CD8-positive, alpha-beta memory T cell (primary cell): ENCODE results near the gene MRPL42. TPM values are rescaled to one million over a fixed set of nuclear protein-coding genes. Genes with fewer than 3 reads are reported as not detected.
A peak's percentile ranks its signal among the peaks of the same experiment; 100 is the strongest.
"Not testable (repeated sequence)": the region's sequence is repeated elsewhere in the genome, so short reads cannot be mapped to it uniquely, and the experiment has no call there.

Experiments used
- CTCF ChIA-PET: fragments of 350-600 bp; sonication (Branson Sonifier 250); formaldehyde crosslinking; loops from one replicate; lab custom pipeline; 2021; ENCODE audit warnings: antibody characterized with exemption; lab: Charles Lee
- POLR2A ChIA-PET: fragments of 350-600 bp; sonication (Branson Sonifier 250); formaldehyde crosslinking; loops from one replicate; lab custom pipeline; 2021; ENCODE audit warnings: antibody characterized with exemption; lab: Charles Lee
- DNase-seq, 5 donors: peaks; one replicate each; pipeline versions ENCODE4 v3.0.0 to v3.0.0-alpha.2; 2020 to 2022; ENCODE audit warnings: mixed read lengths in 1 of 5
- H3K27ac ChIP-seq: one replicate; pipeline ENCODE4 v1.7.0; 2013; ENCODE audit warnings: low read depth, mild to moderate bottlenecking, low read length, moderate library complexity
- H3K27me3 ChIP-seq: 2 replicates; pipeline ENCODE4 v1.7.0; 2013; ENCODE audit warnings: low read length, mild to moderate bottlenecking; ENCODE audit not compliant: insufficient read depth, poor library complexity, severe bottlenecking
- H3K36me3 ChIP-seq: 2 replicates; pipeline ENCODE4 v1.7.0; 2013; ENCODE audit warnings: mild to moderate bottlenecking, low read length, moderate library complexity; ENCODE audit not compliant: insufficient read depth
- H3K4me1 ChIP-seq: 2 replicates; pipeline ENCODE4 v1.7.0; 2013; ENCODE audit warnings: mild to moderate bottlenecking, low read length, moderate library complexity; ENCODE audit not compliant: insufficient read depth
- H3K4me3 ChIP-seq: 2 replicates; pipeline ENCODE4 v1.7.0; 2013; ENCODE audit warnings: mild to moderate bottlenecking, low read length
- H3K9me3 ChIP-seq: 2 replicates; pipeline ENCODE4 v1.7.0; 2013; ENCODE audit warnings: mild to moderate bottlenecking, low read length
- H3K27ac Mint-ChIP-seq, 8 donors: one replicate each; pipeline ENCODE4 v1.8.0; 2020 to 2021; ENCODE audit warnings: mixed read lengths in 8 of 8, mild to moderate bottlenecking in 6 of 8, inconsistent platforms in 3 of 8, moderate library complexity in 3 of 8
- H3K27me3 Mint-ChIP-seq, 2 donors: one replicate each; pipeline ENCODE4 v1.8.0; 2020 to 2021; ENCODE audit warnings: mixed read lengths in 2 of 2, mild to moderate bottlenecking in 1 of 2, moderate library complexity in 1 of 2
- H3K36me3 Mint-ChIP-seq, 3 donors: one replicate each; pipeline ENCODE4 v1.8.0; 2020 to 2021; ENCODE audit warnings: mixed read lengths in 3 of 3, inconsistent platforms in 1 of 3, mild to moderate bottlenecking in 1 of 3
- H3K4me1 Mint-ChIP-seq, 3 donors: one replicate each; pipeline ENCODE4 v1.8.0; 2020 to 2021; ENCODE audit warnings: mixed read lengths in 3 of 3, inconsistent platforms in 1 of 3, mild to moderate bottlenecking in 1 of 3
- H3K4me3 Mint-ChIP-seq, 7 donors: one replicate each; pipeline ENCODE4 v1.8.0; 2020 to 2021; ENCODE audit warnings: mixed read lengths in 7 of 7, mild to moderate bottlenecking in 6 of 7, moderate library complexity in 4 of 7, inconsistent platforms in 2 of 7
- H3K9me3 Mint-ChIP-seq, 5 donors: one replicate each; pipeline ENCODE4 v1.8.0; 2020 to 2022; ENCODE audit warnings: mixed read lengths in 5 of 5, mild to moderate bottlenecking in 3 of 5, moderate library complexity in 2 of 5, inconsistent platforms in 1 of 5
- polyA plus RNA-seq: library from polyadenylated mRNA; unstranded; fragments of 300-500 nt; fragmentation: Illumina TruSeq; gene quantifications from one replicate; pipeline ENCODE4 v1.2.3, GENCODE V29; 2021
- total RNA-seq, 2 experiments: library from RNA; stranded (reverse); gene quantifications; one replicate each; pipeline ENCODE4 v1.2.3, GENCODE V29; 2021

The MRPL42 gene
- total and polyA plus RNA-seq, 3 experiments from 2014 or later, result 57.1 to 87.2 (median 84.1) TPM

DNA sequence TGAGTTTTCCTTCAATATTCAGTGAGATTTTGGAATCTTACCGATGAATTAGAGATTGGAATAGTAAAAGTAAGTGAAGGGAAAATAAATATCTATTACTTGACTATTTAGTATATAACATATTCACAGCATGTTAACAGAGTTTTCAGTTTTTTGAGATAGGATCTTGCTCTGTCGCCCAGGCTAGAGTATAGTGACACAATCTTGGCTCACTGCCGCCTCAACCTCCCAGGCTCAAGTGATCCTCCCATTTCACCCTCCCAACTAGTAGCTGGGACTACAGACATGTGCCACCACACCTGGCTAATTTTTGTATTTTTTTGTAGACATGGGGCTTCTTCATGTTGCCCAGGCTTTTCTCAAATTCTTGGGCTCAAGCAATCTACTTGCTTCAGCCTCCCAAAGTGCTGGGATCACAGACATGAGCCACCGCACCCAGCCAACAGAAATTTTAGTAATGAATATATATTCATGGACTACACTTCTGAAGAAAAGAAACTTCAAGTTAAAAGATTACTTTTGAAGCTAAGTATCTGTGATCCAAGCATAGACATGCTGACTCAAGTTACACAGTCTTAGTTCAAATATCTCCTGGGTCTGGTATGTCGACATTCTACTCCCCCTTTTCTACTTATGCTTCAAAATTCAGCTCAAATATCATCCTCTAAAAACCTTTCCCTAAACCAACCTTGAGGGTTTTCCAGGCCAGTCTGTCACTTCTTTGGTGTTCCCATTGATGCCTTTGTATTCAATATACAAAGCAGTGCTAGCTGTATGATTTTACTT lies 39.3 kb upstream of the MRPL42 start:
- H3K36me3 ChIP-seq, result no peaks in the 10 kb centered on the region
- CTCF ChIA-PET, result interaction anchor here (1.1 to 2.9 kb wide), 2 partner anchors 8 to 40 kb away, joined by 3 to 23 read pairs; partner anchors contain the start of gene MRPL42
- H3K4me1 ChIP-seq, result peaks cover 66% of the 10 kb centered on the region
- no peak overlapping the region for H3K4me3 ChIP-seq
- H3K27me3 ChIP-seq, result no peaks in the 10 kb centered on the region
- peaks cover 74 to 93% (median 86%) of the 10 kb centered on the region in 3 donors for H3K4me1 Mint-ChIP-seq
- peak overlapping the region in 4 of 7 donors; percentile 1 to 41 (median 20) for H3K4me3 Mint-ChIP-seq
- H3K9me3 Mint-ChIP-seq, result no peaks in the 10 kb centered on the region
- peaks cover 0 to 3% (median 1%) of the 10 kb centered on the region in 3 donors for H3K36me3 Mint-ChIP-seq
- no peak overlapping the region for H3K27ac ChIP-seq
- POLR2A ChIA-PET, result no interaction called here
- peak overlapping the region in 4 of 8 donors; percentile 14 to 48 (median 18) for H3K27ac Mint-ChIP-seq
- no peaks in the 10 kb centered on the region for H3K27me3 Mint-ChIP-seq
- no peak for DNase-seq
- no peaks in the 10 kb centered on the region for H3K9me3 ChIP-seq

DNA sequence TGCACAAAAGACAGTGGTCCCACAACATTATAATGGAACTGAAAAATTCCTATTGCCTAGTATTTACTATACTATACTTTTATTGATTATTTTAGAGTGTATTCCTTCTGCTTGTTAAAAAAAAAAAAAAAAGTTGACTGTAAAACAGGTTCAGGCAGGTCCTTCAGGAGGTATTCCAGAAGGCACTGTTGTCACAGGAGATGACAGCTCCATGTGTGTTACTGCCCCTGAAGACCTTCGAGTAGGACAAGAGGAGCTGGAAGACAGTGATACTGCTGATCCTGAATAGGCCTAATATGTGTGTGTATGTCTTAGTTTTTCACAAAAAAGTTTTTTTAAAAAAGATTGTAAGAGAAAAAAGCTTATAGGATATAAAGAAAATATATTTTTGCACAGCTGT lies 37.9 kb upstream of the MRPL42 start:
- DNase-seq, result no peak
- H3K9me3 ChIP-seq, result no peaks in the 10 kb centered on the region
- H3K27me3 Mint-ChIP-seq, result no peaks in the 10 kb centered on the region
- H3K36me3 ChIP-seq, result no peaks in the 10 kb centered on the region
- peaks cover 63% of the 10 kb centered on the region for H3K4me1 ChIP-seq
- no peaks in the 10 kb centered on the region for H3K27me3 ChIP-seq
- peak overlapping the region in 1 of 8 donors; percentile 51 for H3K27ac Mint-ChIP-seq
- ChIA-PET CTCF (interaction anchor here (0.6 to 2.9 kb wide), 3 partner anchors 9 to 673 kb away, joined by 3 to 23 read pairs (median 4); no protein-coding TSS in a partner anchor), POLR2A (no interaction called here)
- no peaks in the 10 kb centered on the region for H3K9me3 Mint-ChIP-seq
- H3K4me3 Mint-ChIP-seq, result no peak overlapping the region
- H3K36me3 Mint-ChIP-seq, result peaks cover 0 to 3% (median 1%) of the 10 kb centered on the region in 3 donors
- H3K4me1 Mint-ChIP-seq, result peaks cover 77 to 93% (median 85%) of the 10 kb centered on the region in 3 donors
- H3K4me3 ChIP-seq, result no peak overlapping the region
- no peak overlapping the region for H3K27ac ChIP-seq

DNA sequence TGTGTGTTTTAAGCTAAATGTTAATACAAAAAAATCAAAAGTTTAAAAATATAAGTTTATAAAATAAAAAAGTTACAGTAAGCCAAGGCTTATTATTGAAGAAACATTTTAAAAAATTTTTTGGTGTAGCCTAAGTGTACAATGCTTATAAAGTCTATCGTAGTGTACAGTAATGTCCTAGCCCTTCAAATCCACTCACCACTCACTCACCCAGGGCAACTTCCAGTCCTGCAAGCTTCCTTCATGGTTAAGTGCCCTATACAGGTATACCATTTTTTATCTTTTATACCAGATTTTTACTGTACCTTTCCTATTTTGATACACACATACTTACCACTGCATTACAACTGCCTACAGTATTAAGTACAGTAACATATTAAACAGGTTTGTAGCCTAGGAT lies 37.5 kb upstream of the MRPL42 start:
- Histone ChIP-seq H3K9me3 (no peaks in the 10 kb centered on the region), H3K4me1 (peaks cover 59% of the 10 kb centered on the region), H3K27ac (no peak overlapping the region), H3K27me3 (no peaks in the 10 kb centered on the region), H3K4me3 (no peak overlapping the region), H3K36me3 (no peaks in the 10 kb centered on the region)
- H3K36me3 Mint-ChIP-seq, result peaks cover 0 to 3% (median 1%) of the 10 kb centered on the region in 3 donors
- ChIA-PET POLR2A (no interaction called here), CTCF (interaction anchor here (0.6 to 2.9 kb wide), 3 partner anchors 10 to 672 kb away, joined by 3 to 23 read pairs (median 4); no protein-coding TSS in a partner anchor)
- peak overlapping the region in 1 of 7 donors; percentile 55 for H3K4me3 Mint-ChIP-seq
- H3K27ac Mint-ChIP-seq, result peak overlapping the region in 1 of 8 donors; percentile 3
- peaks cover 74 to 91% (median 83%) of the 10 kb centered on the region in 3 donors for H3K4me1 Mint-ChIP-seq
- no peaks in the 10 kb centered on the region for H3K27me3 Mint-ChIP-seq
- no peak for DNase-seq
- no peaks in the 10 kb centered on the region for H3K9me3 Mint-ChIP-seq

DNA sequence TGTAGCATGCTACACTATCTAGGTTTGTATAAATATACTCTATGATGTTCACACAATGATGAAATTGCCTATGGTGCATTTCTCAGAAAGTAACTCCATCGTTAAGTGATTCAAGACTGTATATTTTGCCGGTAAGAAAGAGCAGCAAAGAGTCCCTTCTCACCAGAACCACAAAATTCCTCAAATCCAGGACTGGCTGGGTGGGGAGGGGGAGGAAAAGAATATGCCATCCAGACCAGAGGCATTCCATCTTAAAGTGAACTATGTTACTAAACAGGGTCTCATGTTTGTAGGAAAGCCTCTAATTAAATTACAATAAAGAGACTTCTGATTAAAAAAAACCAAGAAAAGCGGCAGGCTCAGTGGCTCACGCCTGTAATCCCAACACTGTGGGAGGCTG lies 37.0 kb upstream of the MRPL42 start:
- no peak for DNase-seq
- Histone ChIP-seq H3K4me3 (no peak overlapping the region), H3K27ac (no peak overlapping the region), H3K27me3 (no peaks in the 10 kb centered on the region), H3K9me3 (no peaks in the 10 kb centered on the region), H3K4me1 (peaks cover 55% of the 10 kb centered on the region), H3K36me3 (no peaks in the 10 kb centered on the region)
- peaks cover 72 to 91% (median 83%) of the 10 kb centered on the region in 3 donors for H3K4me1 Mint-ChIP-seq
- H3K36me3 Mint-ChIP-seq, result peaks cover 0 to 3% (median 1%) of the 10 kb centered on the region in 3 donors
- CTCF ChIA-PET, result interaction anchor here (1.0 to 2.9 kb wide), 2 partner anchors 10 to 672 kb away, joined by 4 to 23 read pairs; no protein-coding TSS in a partner anchor
- POLR2A ChIA-PET, result no interaction called here
- peak overlapping the region in 1 of 7 donors; percentile 1 for H3K4me3 Mint-ChIP-seq
- H3K9me3 Mint-ChIP-seq, result no peaks in the 10 kb centered on the region
- peak overlapping the region in 1 of 8 donors; percentile 3 for H3K27ac Mint-ChIP-seq
- H3K27me3 Mint-ChIP-seq, result no peaks in the 10 kb centered on the region

DNA sequence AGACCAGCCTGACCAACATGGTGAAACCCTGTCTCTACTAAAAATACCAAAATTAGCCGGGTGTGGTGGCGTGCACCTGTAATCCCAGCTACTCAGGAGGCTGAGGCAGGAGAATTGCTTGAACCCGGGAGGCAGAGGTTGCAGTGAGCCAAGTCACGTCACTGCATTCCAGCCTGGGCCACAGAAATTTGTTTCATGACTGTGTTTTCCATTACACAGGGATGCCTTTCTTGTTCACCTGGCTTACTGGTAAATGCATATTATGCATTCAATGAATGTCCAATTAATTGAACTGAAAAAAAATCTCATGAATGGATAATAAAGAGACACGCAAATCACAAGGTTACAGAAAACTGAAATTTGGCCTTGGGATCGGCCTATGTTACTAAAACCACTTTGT lies 35.3 kb upstream of the MRPL42 start:
- H3K4me1 ChIP-seq, result peaks cover 54% of the 10 kb centered on the region
- H3K4me3 ChIP-seq, H3K27me3 ChIP-seq, H3K27ac ChIP-seq, H3K36me3 ChIP-seq, DNase-seq, POLR2A ChIA-PET, H3K9me3 Mint-ChIP-seq, H3K9me3 ChIP-seq, H3K36me3 Mint-ChIP-seq, H3K27me3 Mint-ChIP-seq: not testable (repeated sequence)
- Mint-ChIP-seq H3K27ac (peak overlapping the region in 2 of 8 donors; percentile 26 to 53), H3K4me1 (peaks cover 70 to 89% (median 84%) of the 10 kb centered on the region in 3 donors), H3K4me3 (peak overlapping the region in 2 of 7 donors; percentile 6 to 29)
- CTCF ChIA-PET, result interaction anchor here (2.8 kb wide), 1 partner anchor 12 kb away, joined by 14 read pairs; no protein-coding TSS in a partner anchor

DNA sequence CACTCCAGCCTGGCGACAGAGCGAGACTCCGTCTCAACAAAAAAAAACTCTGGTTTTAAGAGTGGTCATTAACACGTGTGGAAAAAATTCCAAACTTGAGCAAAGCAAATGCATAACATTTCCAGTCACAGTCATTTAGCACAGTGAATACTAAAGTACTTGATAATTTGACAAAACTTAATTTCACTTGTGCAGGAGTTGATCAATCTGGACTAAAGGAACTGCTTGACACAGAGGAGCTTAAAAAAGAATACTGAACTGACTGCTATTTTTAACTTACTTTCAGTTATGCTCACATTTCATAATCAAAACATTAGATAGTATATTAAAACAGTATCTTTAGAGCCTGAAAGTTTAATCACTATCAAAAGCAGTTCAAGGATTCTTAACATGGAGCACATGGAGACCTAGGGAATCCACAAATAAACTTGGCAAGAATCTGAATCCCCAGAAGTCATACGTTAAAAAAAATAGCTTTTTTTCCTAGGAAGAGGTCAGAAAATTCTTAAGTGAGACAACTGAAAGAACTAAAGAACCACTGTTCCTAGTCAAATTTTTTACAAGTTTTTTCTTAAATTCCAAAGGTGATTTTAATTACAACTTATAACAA lies 33.0 kb upstream of the MRPL42 start:
- H3K9me3 ChIP-seq, result no peaks in the 10 kb centered on the region
- no peaks in the 10 kb centered on the region for H3K36me3 ChIP-seq
- Mint-ChIP-seq H3K36me3 (peaks cover 0 to 3% (median 1%) of the 10 kb centered on the region in 3 donors), H3K27me3 (no peaks in the 10 kb centered on the region), H3K4me1 (peaks cover 77 to 89% (median 88%) of the 10 kb centered on the region in 3 donors), H3K9me3 (no peaks in the 10 kb centered on the region), H3K4me3 (peak overlapping the region in 1 of 7 donors; percentile 32), H3K27ac (no peak overlapping the region)
- no peak overlapping the region for H3K4me3 ChIP-seq
- H3K27ac ChIP-seq, result no peak overlapping the region
- CTCF ChIA-PET, result interaction anchor here (0.8 to 1.4 kb wide), 3 partner anchors 12 to 667 kb away, joined by 3 to 4 read pairs (median 3); no protein-coding TSS in a partner anchor
- H3K4me1 ChIP-seq, result peaks cover 57% of the 10 kb centered on the region
- DNase-seq, result no peak
- no peaks in the 10 kb centered on the region for H3K27me3 ChIP-seq
- POLR2A ChIA-PET, result no interaction called here

DNA sequence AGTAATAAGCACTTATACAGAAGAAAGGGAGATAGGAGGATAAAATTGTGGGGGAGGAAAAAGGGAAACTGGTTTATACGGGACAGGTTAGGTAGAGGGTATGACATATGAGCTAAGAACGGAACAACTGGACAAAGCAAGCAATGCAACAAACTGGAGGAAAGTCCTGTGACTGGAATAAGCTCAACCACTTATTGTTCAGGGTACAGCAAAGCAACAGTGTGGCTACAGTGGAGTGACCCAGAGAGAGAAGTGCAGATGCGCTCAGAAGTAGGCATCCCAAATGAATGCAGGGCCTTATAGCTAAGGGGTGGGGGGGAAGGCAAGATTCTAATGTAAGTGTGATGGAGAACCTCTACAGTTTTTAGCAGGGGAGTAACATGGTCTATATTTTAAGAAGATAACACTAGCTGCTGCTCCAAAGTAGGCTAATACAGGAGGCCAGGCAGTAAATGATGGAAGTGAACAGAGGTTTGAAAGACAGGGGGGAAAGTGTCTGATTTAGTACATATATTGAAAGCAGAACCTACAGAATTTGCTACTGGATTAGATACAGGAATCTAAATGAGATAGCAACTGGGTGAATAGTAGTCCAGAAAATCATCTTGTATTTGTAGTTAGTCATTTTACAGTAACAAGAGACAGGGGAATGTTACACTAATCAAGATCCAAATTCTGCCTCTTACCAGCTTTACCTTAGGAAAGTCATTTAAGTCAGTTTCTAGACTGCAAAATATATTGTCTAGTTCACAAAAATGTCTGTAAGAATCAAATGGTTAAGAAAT lies 28.9 kb upstream of the MRPL42 start:
- H3K9me3 ChIP-seq, result no peaks in the 10 kb centered on the region
- H3K36me3 Mint-ChIP-seq, result peaks cover 0 to 10% (median 0%) of the 10 kb centered on the region in 3 donors
- H3K27ac Mint-ChIP-seq, result peak overlapping the region; percentile 4 to 79 (median 30)
- peaks cover 0 to 1% of the 10 kb centered on the region in 2 donors for H3K27me3 Mint-ChIP-seq
- peak overlapping the region; percentile 66 to 94 (median 84) for H3K4me3 Mint-ChIP-seq
- H3K9me3 Mint-ChIP-seq, result no peaks in the 10 kb centered on the region
- no peak overlapping the region for H3K27ac ChIP-seq
- peaks cover 73 to 83% (median 81%) of the 10 kb centered on the region in 3 donors for H3K4me1 Mint-ChIP-seq
- ChIA-PET CTCF (interaction anchor here (0.6 to 1.5 kb wide), 4 partner anchors 40 to 664 kb away, joined by 3 to 4 read pairs (median 3); no protein-coding TSS in a partner anchor), POLR2A (interaction anchor here (0.6 to 1.5 kb wide), 3 partner anchors 18 to 685 kb away, joined by 4 to 15 read pairs (median 4); no protein-coding TSS in a partner anchor)
- H3K4me3 ChIP-seq, result peak overlapping the region; percentile 5
- DNase-seq, result no peak
- peaks cover 63% of the 10 kb centered on the region for H3K4me1 ChIP-seq
- H3K27me3 ChIP-seq, result no peaks in the 10 kb centered on the region
- no peaks in the 10 kb centered on the region for H3K36me3 ChIP-seq
